Prostate gland (tissue), 2 donors: Measurements from ENCODE around the gene ITIH2. TPM values are rescaled to one million over a fixed set of nuclear protein-coding genes. Genes with fewer than 3 reads are reported as not detected.
A peak's percentile ranks its signal among the peaks of the same experiment; 100 is the strongest.

Experiments
- DNase-seq: peaks from one replicate; pipeline ENCODE4 v3.0.0-alpha.2; 2019; ENCODE audit warnings: low spot score
- H3K27ac ChIP-seq, 2 donors: fragments of 200-600 bp; sonication (generic); 2 replicates each; pipeline ENCODE4 v1.5.1; 2017 to 2019
- H3K27me3 ChIP-seq: fragments of 200-600 bp; sonication (generic); replicated peaks from 2 replicates; pipeline ENCODE4 v1.5.1; 2019; ENCODE audit not compliant: insufficient read depth
- H3K36me3 ChIP-seq, 2 donors: fragments of 200-600 bp; sonication (generic); 1 replicate in 1 of 2; 2 replicates in 1 of 2; pipeline versions ENCODE4 v1.5.1 to v1.8.1; 2017 to 2019
- H3K4me1 ChIP-seq: fragments of 200-600 bp; sonication (generic); replicated peaks from 2 replicates; pipeline ENCODE4 v1.5.1; 2019
- H3K4me3 ChIP-seq, 2 donors: fragments of 200-600 bp; sonication (generic); 2 replicates each; pipeline ENCODE4 v1.5.1; 2017 to 2019
- H3K9me3 ChIP-seq: fragments of 200-600 bp; sonication (generic); 2 replicates; pipeline ENCODE4 v1.5.1; 2017
- POLR2A ChIP-seq: fragments of 450-650 bp; IDR thresholded peaks from one replicate; pipeline ENCODE4 v1.6.1; 2016; ENCODE audit warnings: antibody characterized with exemption, mild to moderate bottlenecking
- POLR2AphosphoS5 ChIP-seq: sonication (generic); formaldehyde crosslinking; IDR thresholded peaks from one replicate; pipeline ENCODE4 v1.6.1; 2017; ENCODE audit warnings: antibody characterized with exemption
- WGBS: methylation state at CpG from one replicate; pipeline ENCODE4 v1.1.5; 2018; 5-methylcytosine and 5-hydroxymethylcytosine counted together
- intact Hi-C: fragments of 100-400 bp; cut with DNase I; formaldehyde crosslinking; loops from one replicate; pipeline ENCODE4 v1.14.2; 2022
- total RNA-seq, 2 donors: library from RNA; depleted of rRNA; stranded (reverse); fragments of >200 nt; gene quantifications; one replicate each; pipeline ENCODE4 v1.1.0, GENCODE V29; 2016
- TF ChIP-seq, protein P1 (sequence below), 4 experiments: fragments of 200-600 bp in 2 of 4; fragments of 450-650 bp in 2 of 4; sonication (generic) in 2 of 4; IDR thresholded peaks; 1 replicate in 3 of 4; 2 replicates in 1 of 4; pipeline ENCODE4 v1.5.1; 2016 to 2019; ENCODE audit warnings: antibody characterized with exemption in 4 of 4, mild to moderate bottlenecking in 2 of 4, moderate library complexity in 2 of 4

The ITIH2 gene
- total RNA-seq, 2 donors from 2014 or later, result not detected

DNA sequence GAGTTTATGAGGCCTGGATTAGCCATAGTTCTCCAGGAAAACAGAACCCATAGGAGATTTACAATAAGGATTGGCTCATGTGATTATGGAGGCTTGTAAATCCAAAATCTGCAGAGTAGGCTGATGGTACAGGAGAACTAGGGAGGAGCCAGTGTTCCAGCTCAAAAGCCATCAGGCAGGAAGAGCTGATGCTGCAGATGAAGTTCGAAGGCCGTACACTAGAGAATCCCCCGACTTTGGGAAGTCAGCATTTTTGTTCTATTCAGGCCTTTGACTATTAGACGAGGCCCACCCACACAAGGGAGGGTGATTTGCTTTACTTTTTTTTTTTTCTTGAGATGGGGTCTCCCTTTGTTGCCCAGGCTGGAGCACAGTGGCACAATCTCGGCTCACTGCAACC lies 47.1 kb downstream of the ITIH2 start:
- H3K9me3 ChIP-seq, result no peaks in the 10 kb centered on the region
- no peaks in the 10 kb centered on the region for H3K27me3 ChIP-seq
- WGBS, result 89% methylated on average over 5 of the region's 5 CpGs
- no peak overlapping the region for H3K27ac ChIP-seq
- H3K36me3 ChIP-seq, result peaks cover 0 to 4% of the 10 kb centered on the region in 2 donors
- no peak overlapping the region for H3K4me3 ChIP-seq
- TF ChIP-seq, protein P1, sequence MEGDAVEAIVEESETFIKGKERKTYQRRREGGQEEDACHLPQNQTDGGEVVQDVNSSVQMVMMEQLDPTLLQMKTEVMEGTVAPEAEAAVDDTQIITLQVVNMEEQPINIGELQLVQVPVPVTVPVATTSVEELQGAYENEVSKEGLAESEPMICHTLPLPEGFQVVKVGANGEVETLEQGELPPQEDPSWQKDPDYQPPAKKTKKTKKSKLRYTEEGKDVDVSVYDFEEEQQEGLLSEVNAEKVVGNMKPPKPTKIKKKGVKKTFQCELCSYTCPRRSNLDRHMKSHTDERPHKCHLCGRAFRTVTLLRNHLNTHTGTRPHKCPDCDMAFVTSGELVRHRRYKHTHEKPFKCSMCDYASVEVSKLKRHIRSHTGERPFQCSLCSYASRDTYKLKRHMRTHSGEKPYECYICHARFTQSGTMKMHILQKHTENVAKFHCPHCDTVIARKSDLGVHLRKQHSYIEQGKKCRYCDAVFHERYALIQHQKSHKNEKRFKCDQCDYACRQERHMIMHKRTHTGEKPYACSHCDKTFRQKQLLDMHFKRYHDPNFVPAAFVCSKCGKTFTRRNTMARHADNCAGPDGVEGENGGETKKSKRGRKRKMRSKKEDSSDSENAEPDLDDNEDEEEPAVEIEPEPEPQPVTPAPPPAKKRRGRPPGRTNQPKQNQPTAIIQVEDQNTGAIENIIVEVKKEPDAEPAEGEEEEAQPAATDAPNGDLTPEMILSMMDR (IDR thresholded peaks at IDR 0.05), result no peak
- TF ChIP-seq POLR2AphosphoS5, result no peak
- no peak for TF ChIP-seq POLR2A
- no peaks in the 10 kb centered on the region for H3K4me1 ChIP-seq
- intact Hi-C loops, result no loop called here
- no peak for DNase-seq

DNA sequence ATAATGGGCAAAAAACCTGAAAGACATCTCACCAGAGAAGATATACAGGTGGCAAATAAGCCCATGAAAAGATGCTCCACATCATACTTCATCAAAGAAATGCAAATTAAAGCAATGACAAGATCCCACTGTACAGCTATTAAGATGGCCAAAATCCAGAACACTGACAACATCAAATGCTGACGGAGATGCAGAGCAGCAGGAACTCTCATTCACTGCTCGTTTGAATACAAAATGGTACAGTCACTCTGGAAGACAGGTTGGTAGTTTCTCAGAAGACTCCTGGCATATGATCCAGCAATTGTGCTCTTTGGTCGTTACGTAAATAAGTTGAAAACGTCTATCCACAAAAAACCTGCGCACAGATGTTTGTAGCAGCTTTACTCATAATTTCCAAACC lies 49.1 kb downstream of the ITIH2 start:
- H3K36me3 ChIP-seq, result peaks cover 0 to 4% of the 10 kb centered on the region in 2 donors
- no peak for DNase-seq
- no peak overlapping the region for H3K27ac ChIP-seq
- intact Hi-C loops, result no loop called here
- no peaks in the 10 kb centered on the region for H3K9me3 ChIP-seq
- TF ChIP-seq, protein P1 (IDR thresholded peaks at IDR 0.05), result no peak
- TF ChIP-seq POLR2AphosphoS5 (no peak), POLR2A (no peak)
- 94% methylated on average over 6 of the region's 6 CpGs for WGBS
- no peak overlapping the region for H3K4me3 ChIP-seq
- H3K4me1 ChIP-seq, result no peaks in the 10 kb centered on the region
- H3K27me3 ChIP-seq, result no peaks in the 10 kb centered on the region

DNA sequence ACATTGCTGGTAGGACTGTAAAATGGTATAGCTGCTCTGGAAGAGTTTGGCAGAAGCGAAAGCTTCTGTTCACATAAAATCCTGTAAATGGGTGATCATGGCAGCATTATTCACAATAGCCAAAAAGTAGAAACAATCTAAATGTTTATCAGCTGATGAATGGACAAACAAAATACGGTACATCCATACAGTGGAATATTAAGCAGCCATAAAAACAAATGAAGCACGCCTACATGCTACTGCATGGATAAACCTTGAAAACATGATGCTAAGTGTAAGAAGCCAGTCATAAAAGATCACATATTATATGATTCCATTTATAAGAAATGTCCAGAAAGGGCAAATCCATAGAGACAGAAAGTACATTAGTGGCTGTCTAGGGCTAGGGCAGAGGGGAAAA lies 52.0 kb downstream of the ITIH2 start:
- intact Hi-C loops, result no loop called here
- H3K27ac ChIP-seq, result no peak overlapping the region
- no peak for TF ChIP-seq POLR2A
- TF ChIP-seq, protein P1 (IDR thresholded peaks at IDR 0.05), result no peak
- TF ChIP-seq POLR2AphosphoS5, result no peak
- no peaks in the 10 kb centered on the region for H3K27me3 ChIP-seq
- no peak for DNase-seq
- H3K9me3 ChIP-seq, result no peaks in the 10 kb centered on the region
- no peaks in the 10 kb centered on the region for H3K4me1 ChIP-seq
- peaks cover 0 to 4% of the 10 kb centered on the region in 2 donors for H3K36me3 ChIP-seq
- WGBS, result 94% methylated on average over 3 of the region's 3 CpGs
- no peak overlapping the region for H3K4me3 ChIP-seq

DNA sequence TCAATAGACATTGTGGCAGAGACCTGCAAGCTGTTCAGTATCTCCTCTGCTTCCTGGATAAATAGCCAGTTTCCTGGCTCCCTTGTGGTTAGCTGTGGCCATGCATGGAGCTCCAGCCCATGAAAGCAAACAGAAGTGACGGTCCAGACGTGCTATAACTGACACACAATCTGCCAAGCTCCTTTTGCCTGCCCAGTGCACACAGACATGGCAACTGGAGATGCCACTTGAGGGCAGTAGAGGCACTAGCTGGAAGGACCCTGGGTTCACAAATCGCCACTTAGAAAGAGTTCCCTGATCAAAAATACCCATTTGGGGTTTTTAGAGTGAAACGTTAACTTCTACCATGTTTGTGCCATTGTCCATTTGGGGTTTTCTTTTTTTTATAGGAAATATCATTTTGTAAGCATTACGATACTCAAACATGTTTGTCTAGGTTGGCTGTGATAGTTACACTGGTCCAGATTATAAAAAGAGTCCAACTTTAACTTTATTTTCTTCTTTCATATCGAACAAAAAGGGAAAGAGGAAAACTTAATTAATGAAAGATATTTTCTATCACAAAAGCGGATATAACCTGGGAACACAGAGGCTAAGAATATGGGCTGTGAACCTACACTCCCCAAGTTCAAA lies 53.4 kb downstream of the ITIH2 start:
- DNase-seq, result no peak
- Histone ChIP-seq H3K36me3 (peaks cover 0 to 4% of the 10 kb centered on the region in 2 donors), H3K9me3 (no peaks in the 10 kb centered on the region), H3K4me3 (no peak overlapping the region), H3K4me1 (no peaks in the 10 kb centered on the region), H3K27ac (no peak overlapping the region), H3K27me3 (no peaks in the 10 kb centered on the region)
- WGBS, result 75% methylated on average over 7 of the region's 7 CpGs
- intact Hi-C loops, result no loop called here
- TF ChIP-seq, protein P1 (IDR thresholded peaks at IDR 0.05), result peak in 2 of 4 experiments; percentile 18 to 28
- TF ChIP-seq POLR2A (no peak), POLR2AphosphoS5 (no peak)

DNA sequence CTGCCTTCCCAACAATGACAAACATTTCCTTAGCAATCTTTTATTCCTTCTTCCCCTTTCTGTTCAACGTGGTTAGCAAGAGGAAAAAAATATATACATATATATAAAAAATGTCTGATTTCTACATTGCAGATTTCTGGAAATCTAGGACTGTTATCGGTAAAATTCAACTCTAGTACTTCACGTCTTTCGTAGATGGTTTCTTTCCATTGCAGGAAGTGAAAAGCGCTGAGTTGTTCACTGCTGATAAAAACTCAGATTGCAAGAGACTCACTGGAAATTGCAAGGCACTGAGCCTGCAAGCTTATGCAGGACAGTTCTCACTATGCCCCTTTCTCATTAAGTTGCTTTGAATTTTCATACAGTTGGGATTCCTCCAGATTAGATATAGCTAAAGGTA lies 60.8 kb downstream of the ITIH2 start:
- no peaks in the 10 kb centered on the region for H3K36me3 ChIP-seq
- H3K9me3 ChIP-seq, result no peaks in the 10 kb centered on the region
- no peak overlapping the region for H3K4me3 ChIP-seq
- H3K27me3 ChIP-seq, result no peaks in the 10 kb centered on the region
- intact Hi-C loops, result no loop called here
- 83% methylated on average over 5 of the region's 5 CpGs for WGBS
- no peaks in the 10 kb centered on the region for H3K4me1 ChIP-seq
- no peak overlapping the region for H3K27ac ChIP-seq
- TF ChIP-seq POLR2AphosphoS5 (no peak), POLR2A (no peak)
- TF ChIP-seq, protein P1 (IDR thresholded peaks at IDR 0.05), result no peak
- DNase-seq, result no peak
